ENCODE data around the gene OR1S1. TPM values are rescaled to one million over a fixed set of nuclear protein-coding genes. Genes with fewer than 3 reads are reported as not detected.

OR1S1 gene
- not detected in 5 replicates for total RNA-seq (2022; extraction: Qiagen RNA extraction)

DNA sequence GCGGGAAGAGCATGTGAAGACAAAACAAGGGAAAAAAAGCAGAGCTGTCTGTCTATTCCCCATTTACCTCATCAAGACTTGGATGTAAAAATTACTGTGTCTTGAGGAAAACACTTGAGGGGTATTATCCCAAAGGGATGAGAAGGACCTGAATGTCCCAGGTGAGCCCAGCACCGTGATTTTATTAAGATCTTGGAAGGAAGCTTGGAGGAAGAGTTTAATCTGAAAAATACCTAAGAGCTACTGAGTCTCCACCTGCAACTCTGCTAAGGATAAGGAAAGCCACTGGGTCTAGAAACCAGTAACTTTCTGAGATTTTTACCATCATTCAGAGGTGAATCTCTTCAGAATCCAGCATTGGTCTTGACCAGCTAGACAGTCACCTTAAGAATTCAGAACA is at the start of gene OR1S1:
Gene OR1S1, plus strand, starts transcription at position 301 of the 400 bp plus-strand sequence.

GRCh38 chr11:58188770-58189169 is 23.8 kb upstream of the OR1S1 start, which contains the start of gene OR9Q2:
TSS of gene OR9Q2 (plus strand) at chr11:58189070. CDS start at chr11:58190491, 1,421 bp downstream.

DNA sequence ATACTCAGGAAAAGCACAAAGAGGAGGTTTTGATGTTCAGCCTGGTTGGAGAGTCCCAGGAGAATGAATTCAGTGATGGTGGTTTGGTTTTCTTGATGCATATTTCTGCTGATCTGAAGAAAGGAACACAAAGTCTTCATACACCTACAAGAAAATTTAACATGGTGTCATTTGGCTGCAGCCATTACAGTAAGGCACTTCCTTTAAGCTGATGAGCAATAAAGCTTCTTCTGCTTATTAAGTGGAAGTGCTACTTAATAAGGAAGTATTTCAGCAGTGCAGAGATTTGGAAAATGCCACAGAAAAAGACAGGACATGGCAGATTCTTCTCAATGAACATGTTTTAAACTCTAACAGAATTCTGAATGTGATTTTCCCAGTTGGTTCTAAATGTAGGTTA is 8.5 kb upstream of the OR1S1 start, which contains the start of gene OR1S2:
Gene OR1S2, minus strand, starts transcription at position 101 of the 400 bp plus-strand sequence. Its CDS starts 0 bp downstream, at position 101.

Other genes starting within 250 kb of the OR1S1 start
- not detected in 5 replicates for gene OR9Q1, start 188.8 kb upstream of the OR1S1 start, total RNA-seq (2022; extraction: Qiagen RNA extraction)
- gene OR6Q1, start 181.8 kb upstream of the OR1S1 start, total RNA-seq (2022; extraction: Qiagen RNA extraction): not detected in 5 replicates
- gene OR9I1, start 87.2 kb upstream of the OR1S1 start, total RNA-seq (2022; extraction: Qiagen RNA extraction): not detected in 5 replicates
- not detected in 5 replicates for gene OR9Q2, start 23.6 kb upstream of the OR1S1 start, total RNA-seq (2022; extraction: Qiagen RNA extraction)
- gene OR1S2, start 8.6 kb upstream of the OR1S1 start, total RNA-seq (2022; extraction: Qiagen RNA extraction): not detected in 5 replicates
- not detected in 5 replicates for gene OR10Q1, start 16.2 kb downstream of the OR1S1 start, total RNA-seq (2022; extraction: Qiagen RNA extraction)
- not detected in 5 replicates for gene OR10W1, start 55.5 kb downstream of the OR1S1 start, total RNA-seq (2022; extraction: Qiagen RNA extraction)
- not detected in 5 replicates for gene OR5B17, start 146.3 kb downstream of the OR1S1 start, total RNA-seq (2022; extraction: Qiagen RNA extraction)
- gene OR5B3, start 194.2 kb downstream of the OR1S1 start, total RNA-seq (2022; extraction: Qiagen RNA extraction): not detected in 5 replicates
- gene OR5B2, start 215.4 kb downstream of the OR1S1 start, total RNA-seq (2022; extraction: Qiagen RNA extraction): not detected in 5 replicates
- not detected in 5 replicates for gene OR5B12, start 229.5 kb downstream of the OR1S1 start, total RNA-seq (2022; extraction: Qiagen RNA extraction)

Data from A549 treated with CORT108297 at 1 μM for 4 hours (cell line).